Stimulated activated CD4-positive, alpha-beta T cell treated with anti-CD3 and anti-CD28 coated beads, Interleukin-4, amount 100 ng/mL, for 24 hours (primary cell): ENCODE data around the gene RNASE12.
"Not testable (repeated sequence)": the region's sequence is repeated elsewhere in the genome, so short reads cannot be mapped to it uniquely, and the experiment has no call there.

Experiments
- DNase-seq: peaks from one replicate; pipeline ENCODE4 v3.0.0-alpha.2; 2020

RNASE12 gene

DNA sequence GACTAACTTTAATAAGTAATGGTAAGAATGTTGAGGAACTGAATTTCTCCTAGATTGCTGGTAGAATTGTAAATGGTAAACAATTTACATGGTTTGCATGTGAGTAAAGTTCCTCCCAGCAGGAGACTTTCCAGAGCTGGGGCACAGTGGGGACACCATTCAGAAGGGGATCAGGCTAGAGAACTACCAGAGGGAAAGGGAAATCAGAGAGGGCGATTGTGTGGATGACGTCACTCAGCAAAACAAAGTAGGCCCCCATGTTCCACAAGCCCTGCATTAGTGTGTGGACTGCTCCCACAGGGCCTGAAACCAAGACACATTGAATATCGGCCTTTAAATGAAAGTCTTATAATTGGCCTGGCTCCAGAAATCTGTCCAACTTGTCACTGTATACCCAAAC is 12.9 kb downstream of the RNASE12 start:
- no peak for DNase-seq

- DNase-seq, result not testable (repeated sequence)
These were observed 18.7 kb downstream of the RNASE12 start for GRCh38 chr14:20572382-20572990.

- DNase-seq, result not testable (repeated sequence)
These were observed 20.5 kb downstream of the RNASE12 start for GRCh38 chr14:20570720-20571119.

GRCh38 chr14:20569865-20570264 is 21.3 kb downstream of the RNASE12 start:
- not testable (repeated sequence) for DNase-seq

GRCh38 chr14:20569066-20569465 is 22.1 kb downstream of the RNASE12 start:
- no peak for DNase-seq

GRCh38 chr14:20568393-20568792 is 22.8 kb downstream of the RNASE12 start:
- no peak for DNase-seq

DNA sequence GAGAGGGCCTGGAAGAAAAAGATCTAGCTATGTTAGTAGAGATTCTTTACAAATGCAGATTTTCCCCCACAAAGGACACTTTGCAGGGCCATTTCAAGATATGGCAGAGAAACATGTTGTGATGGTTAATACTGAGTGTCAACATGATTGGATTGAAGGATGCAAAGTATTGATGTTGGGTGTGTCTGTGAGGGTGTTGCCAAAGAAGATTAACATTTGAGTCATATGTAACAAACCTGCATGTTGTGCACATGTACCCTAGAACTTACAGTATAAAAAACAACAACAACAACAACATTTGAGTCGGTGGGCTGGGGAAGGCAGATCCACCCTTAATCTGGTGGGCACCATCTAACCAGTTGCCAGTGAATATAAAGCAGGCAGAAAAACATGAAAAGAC is 24.0 kb downstream of the RNASE12 start:
- not testable (repeated sequence) for DNase-seq

- no peak for DNase-seq
These were observed 26.6 kb downstream of the RNASE12 start for GRCh38 chr14:20564501-20564997.

GRCh38 chr14:20563971-20564370 is 27.2 kb downstream of the RNASE12 start:
- no peak for DNase-seq

DNA sequence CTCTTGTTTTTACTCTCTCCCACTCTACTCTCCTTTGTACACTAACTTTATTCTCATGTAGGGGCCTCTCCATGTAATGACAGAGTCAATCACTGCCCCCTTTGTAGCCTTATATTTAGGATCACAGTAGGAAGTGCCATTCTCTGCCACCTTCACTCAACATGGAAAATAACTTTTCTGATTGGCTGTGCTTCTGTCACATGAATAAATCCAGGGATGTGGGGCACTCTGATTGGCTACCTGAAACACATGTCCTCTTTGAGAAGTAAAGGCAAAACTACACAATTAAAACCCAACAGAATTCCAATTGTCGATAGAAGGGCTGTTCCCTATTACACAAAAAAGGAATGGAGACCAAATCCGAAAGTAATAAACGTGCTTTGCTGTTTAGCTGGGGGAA is 30.2 kb downstream of the RNASE12 start, which contains the start of gene RNASE9:
TSS of gene RNASE9 (minus strand) at position 87 of the 400 bp plus-strand sequence.
- DNase-seq, result no peak

GRCh38 chr14:20559461-20559904 is 31.7 kb downstream of the RNASE12 start:
- DNase-seq, result no peak

- DNase-seq, result no peak
These were observed 34.0 kb downstream of the RNASE12 start for GRCh38 chr14:20557212-20557542.

DNA sequence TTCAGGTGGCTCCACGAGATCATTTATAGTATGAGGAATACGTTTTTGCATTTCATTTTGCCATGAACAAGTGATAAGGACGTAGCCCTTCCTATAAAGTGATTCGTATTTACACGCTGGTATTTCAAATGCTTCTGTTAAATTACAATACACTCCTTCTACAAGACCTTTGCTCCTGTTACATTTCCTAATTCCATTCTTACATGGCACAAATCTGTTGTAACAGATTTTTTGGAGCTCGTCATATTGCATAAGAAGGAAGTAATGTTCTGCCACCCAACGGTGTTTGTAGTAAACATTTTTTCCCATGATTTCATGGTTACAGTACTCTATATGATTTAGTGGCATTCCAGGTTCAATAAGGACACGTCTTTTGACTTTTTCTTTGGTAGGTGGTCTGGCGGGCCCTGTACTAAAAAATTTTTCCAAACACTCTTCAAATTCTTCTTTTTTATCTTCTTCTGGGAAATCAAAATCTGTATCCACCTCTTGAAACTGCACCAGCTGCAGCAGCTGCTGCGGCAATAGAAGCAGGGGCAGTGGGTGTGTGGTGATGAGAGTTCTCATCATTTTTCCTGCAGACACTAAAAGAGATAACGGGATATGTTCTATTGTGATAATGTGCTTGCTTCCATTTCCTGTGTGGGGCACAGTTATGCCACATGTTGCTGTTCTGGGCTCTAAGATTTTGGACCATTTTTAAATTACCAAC is 34.5 kb downstream of the RNASE12 start:
- no peak for DNase-seq

DNA sequence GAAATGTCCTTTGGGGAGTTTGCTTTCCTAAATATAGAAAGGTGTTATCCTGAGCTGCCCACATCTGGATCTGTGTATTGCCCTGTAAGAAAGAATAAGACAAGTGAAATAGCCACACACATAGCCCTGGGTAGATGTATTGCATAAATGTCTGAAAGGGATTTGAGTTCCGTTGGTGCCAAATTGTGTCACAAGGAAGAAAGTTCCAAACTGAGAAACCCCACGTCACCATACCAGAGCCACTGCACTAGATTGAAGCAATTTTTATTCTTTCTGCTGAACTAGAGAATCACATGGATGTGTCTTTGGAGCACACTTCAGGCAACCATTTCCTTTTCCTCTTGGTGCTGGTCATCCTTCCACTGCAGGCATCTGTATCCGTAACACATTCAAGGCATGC is 35.3 kb downstream of the RNASE12 start:
- DNase-seq, result no peak

DNA sequence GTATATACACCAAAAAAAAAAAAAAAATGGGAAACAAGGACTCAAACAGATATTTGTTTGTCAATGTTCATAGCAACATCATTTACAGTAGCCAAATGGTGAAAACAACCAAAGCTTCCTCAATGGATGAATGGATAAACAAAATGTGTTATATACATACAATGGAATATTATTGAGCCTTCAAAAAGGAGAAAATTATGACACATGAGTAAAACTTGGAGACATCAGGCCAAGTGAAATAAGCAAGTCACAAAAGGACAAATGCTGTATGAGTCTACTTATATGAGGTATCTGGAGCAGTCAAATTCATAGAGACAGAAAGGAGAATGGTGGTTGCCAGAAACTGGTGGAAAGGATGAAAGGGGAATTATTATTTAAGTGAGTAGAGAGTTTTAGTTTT is 38.2 kb downstream of the RNASE12 start:
- DNase-seq, result no peak

DNA sequence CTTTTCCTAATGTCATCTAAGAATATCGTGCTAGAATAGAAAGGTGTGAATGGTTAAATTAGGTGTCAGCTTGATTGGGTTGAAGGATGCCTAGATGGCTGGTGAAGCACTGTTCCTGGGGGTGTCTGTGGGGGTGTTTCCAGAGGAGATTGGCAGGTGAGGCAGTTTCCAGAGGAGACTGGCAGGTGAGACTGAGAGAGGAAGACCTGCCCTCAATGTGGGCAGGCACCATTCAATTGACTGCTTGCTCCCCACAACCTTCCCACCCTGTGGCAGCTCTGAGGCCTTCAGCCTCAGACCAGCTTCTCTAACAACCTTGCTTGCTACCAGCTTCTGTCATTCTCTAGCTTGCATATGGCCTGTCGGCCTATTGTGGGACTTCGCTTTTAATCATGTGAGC is 39.6 kb downstream of the RNASE12 start:
- no peak for DNase-seq

DNA sequence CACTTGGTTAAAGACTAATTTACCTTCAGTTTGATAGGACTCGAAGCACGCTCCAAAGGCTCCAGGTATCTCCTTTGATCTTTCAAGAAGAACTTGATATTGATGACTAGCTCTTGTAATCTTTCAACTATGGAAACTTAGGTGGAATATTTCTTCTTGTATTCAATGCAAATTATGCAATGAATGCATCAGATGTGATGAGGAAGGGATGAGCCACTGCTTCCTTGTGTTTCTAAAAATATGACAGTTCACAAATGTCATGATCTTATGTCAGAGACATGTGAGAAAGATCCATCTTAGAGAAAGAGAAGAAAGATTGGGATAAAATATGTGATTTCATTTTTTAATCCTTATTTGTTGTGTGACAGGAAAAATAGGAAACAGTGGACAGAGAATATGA is 40.2 kb downstream of the RNASE12 start:
- DNase-seq, result no peak

DNA sequence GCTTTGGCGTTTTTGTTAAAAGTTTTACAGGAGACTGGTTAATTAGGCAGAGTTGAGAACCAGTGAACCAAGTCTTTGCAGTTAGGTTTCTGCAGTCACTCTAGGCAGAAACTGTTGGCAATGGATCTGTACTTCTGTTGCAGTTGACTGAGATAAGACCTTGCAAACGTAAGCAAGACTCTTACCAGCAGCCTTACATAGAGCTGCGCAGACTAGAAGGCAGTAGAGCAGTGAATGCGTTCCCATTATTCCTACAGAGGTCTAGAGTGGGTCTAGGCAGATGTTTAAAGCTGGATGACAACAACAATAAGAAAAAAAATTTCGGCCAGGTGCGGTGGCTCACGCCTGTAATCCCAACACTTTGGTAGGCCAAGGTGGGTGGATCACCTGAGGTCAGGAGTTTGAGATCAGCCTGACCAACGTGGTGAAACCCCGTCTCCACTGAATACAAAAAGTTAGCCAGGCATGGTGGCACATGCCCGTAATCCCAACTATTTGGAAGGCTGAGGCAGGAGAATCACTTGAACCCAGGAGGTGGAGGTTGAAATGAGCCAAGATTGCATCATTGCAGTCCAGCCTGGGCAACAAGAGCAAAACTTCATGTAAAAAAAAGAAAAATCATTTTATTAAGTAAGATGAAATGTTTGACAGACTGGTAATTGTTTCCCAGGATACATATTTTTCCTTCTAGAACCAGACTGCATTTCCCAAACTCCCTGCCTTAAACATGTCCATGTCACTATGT is 42.6 kb downstream of the RNASE12 start:
- no peak for DNase-seq

DNA sequence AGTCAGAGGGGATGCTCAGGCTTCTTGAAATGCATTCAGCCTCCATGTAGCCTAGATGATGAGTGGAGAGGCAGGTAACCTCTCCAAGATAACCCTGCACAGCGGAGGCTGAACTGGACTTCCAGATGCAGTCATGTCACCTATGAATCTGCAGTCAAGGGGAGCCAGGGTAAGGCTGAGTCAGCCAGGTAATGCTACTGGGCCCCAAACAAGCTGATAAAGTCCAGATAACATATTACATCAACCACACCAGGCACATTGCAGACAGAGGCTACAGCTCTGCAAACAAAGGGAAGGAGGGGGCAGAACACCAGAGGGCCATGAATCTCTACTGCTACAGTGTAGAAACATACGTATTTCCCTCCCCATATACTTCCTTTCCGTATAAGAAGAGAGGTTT is 44.3 kb downstream of the RNASE12 start:
- no peak for DNase-seq
